B cell (primary cell): ENCODE data around the gene SPAG7. TPM values are rescaled to one million over a fixed set of nuclear protein-coding genes. Genes with fewer than 3 reads are reported as not detected.

ENCODE experiments used
- ATAC-seq: fragments of 200-7000 bp; cut with Tn5 transposase; one replicate; pipeline ENCODE4 v1.10.0; 2021; ENCODE audit warnings: low read depth, mild to moderate bottlenecking, moderate number of reproducible peaks, moderate library complexity
- CTCF ChIA-PET: fragments of 350-600 bp; sonication (Branson Sonifier 250); formaldehyde crosslinking; loops from one replicate; lab custom pipeline; 2021; ENCODE audit warnings: antibody characterized with exemption, inconsistent platforms; lab: Charles Lee
- POLR2A ChIA-PET: fragments of 350-600 bp; sonication (Branson Sonifier 250); formaldehyde crosslinking; loops from one replicate; lab custom pipeline; 2021; ENCODE audit warnings: antibody characterized with exemption; lab: Charles Lee
- DNase-seq: peaks from one replicate; pipeline ENCODE4 v3.0.0; 2013
- H2AFZ ChIP-seq: 2 replicates; pipeline ENCODE4 v1.6.1; 2012; ENCODE audit warnings: mild to moderate bottlenecking, low read depth, low read length; ENCODE audit not compliant: insufficient read depth, poor library complexity, severe bottlenecking
- H3K27ac ChIP-seq, 2 donors: 1 replicate in 1 of 2; 2 replicates in 1 of 2; pipeline ENCODE4 v1.5.1; 2012 to 2013; ENCODE audit warnings: low read length in 2 of 2, mild to moderate bottlenecking in 2 of 2, moderate library complexity in 1 of 2
- H3K27me3 ChIP-seq, 4 experiments: fragments of 200-600 bp in 1 of 4; sonication (generic) in 1 of 4; replicated peaks in 1 of 4; 1 replicate in 2 of 4; 2 replicates in 2 of 4; pipeline versions ENCODE4 v1.6.1 to v1.7.0; 2013 to 2016; ENCODE audit warnings: low read length in 3 of 4, mild to moderate bottlenecking in 2 of 4, mixed read lengths in 1 of 4, moderate library complexity in 1 of 4; ENCODE audit not compliant: insufficient read depth in 4 of 4, control insufficient read depth in 3 of 4; ENCODE audit errors: control extremely low read depth in 1 of 4
- H3K36me3 ChIP-seq, 2 experiments: replicated peaks in 1 of 2; 1 replicate in 1 of 2; 2 replicates in 1 of 2; pipeline versions ENCODE4 v1.6.1 to v1.7.1; 2013; ENCODE audit warnings: low read length in 1 of 2; ENCODE audit not compliant: insufficient read depth in 2 of 2, control insufficient read depth in 1 of 2; ENCODE audit errors: control extremely low read depth in 1 of 2, extremely low read depth in 1 of 2
- H3K4me1 ChIP-seq, 2 donors: fragments of 200-600 bp in 1 of 2; sonication (generic) in 1 of 2; 1 replicate in 1 of 2; 2 replicates in 1 of 2; pipeline versions ENCODE4 v1.5.1 to v1.6.1; 2013 to 2017; ENCODE audit warnings: low read length in 2 of 2; ENCODE audit not compliant: control insufficient read depth in 2 of 2, insufficient read depth in 2 of 2
- H3K4me2 ChIP-seq: replicated peaks from 2 replicates; pipeline ENCODE3; 2012; ENCODE audit warnings: mild to moderate bottlenecking, low read depth, low read length; ENCODE audit not compliant: poor library complexity, severe bottlenecking
- H3K4me3 ChIP-seq, 5 experiments: fragments of 200-600 bp in 1 of 5; sonication (generic) in 1 of 5; 1 replicate in 3 of 5; 2 replicates in 2 of 5; pipeline versions ENCODE4 v1.5.1 to v1.7.0; 2011 to 2016; ENCODE audit warnings: low read length in 4 of 5, mild to moderate bottlenecking in 4 of 5, low read depth in 2 of 5, control low read depth in 1 of 5, moderate library complexity in 1 of 5; ENCODE audit not compliant: insufficient read depth in 1 of 5; ENCODE audit errors: control extremely low read depth in 1 of 5, extremely low read depth in 1 of 5
- H3K79me2 ChIP-seq: fragments of 200-600 bp; sonication (generic); one replicate; pipeline ENCODE4 v1.6.0; 2016; ENCODE audit warnings: low read length; ENCODE audit not compliant: control insufficient read depth, insufficient read depth
- H3K9ac ChIP-seq: fragments of 200-600 bp; sonication (generic); 2 replicates; pipeline ENCODE4 v1.6.1; 2017; ENCODE audit warnings: mild to moderate bottlenecking, low read length, moderate library complexity
- H3K9me3 ChIP-seq, 3 donors: one replicate each; pipeline versions ENCODE4 v1.6.1 to v1.7.1; 2013; ENCODE audit warnings: low read length in 2 of 3; ENCODE audit not compliant: control insufficient read depth in 2 of 3, insufficient read depth in 1 of 3; ENCODE audit errors: control extremely low read depth in 1 of 3
- H4K20me1 ChIP-seq: 2 replicates; pipeline ENCODE4 v1.6.0; 2012; ENCODE audit warnings: mild to moderate bottlenecking, low read length; ENCODE audit not compliant: insufficient read depth, control insufficient read depth, poor library complexity, severe bottlenecking
- H3K27ac Mint-ChIP-seq: one replicate; pipeline ENCODE4 v1.8.0; 2021; ENCODE audit warnings: mixed read lengths
- H3K27me3 Mint-ChIP-seq: one replicate; pipeline ENCODE4 v1.8.0; 2021; ENCODE audit warnings: mixed read lengths
- H3K4me1 Mint-ChIP-seq: one replicate; pipeline ENCODE4 v1.8.0; 2021; ENCODE audit warnings: mixed read lengths
- H3K4me3 Mint-ChIP-seq: one replicate; pipeline ENCODE4 v1.8.0; 2021; ENCODE audit warnings: mixed read lengths
- H3K9me3 Mint-ChIP-seq: one replicate; pipeline ENCODE4 v1.8.0; 2022; ENCODE audit warnings: mixed read lengths; ENCODE audit not compliant: insufficient read depth
- EZH2 ChIP-seq: IDR thresholded peaks from 2 replicates; pipeline ENCODE4 v1.6.1; 2012; ENCODE audit warnings: borderline replicate concordance, low read depth, mild to moderate bottlenecking, moderate library complexity, low read length; ENCODE audit not compliant: insufficient read depth, poor library complexity, severe bottlenecking
- WGBS: methylation state at CpG from one replicate; pipeline ENCODE4 v1.1.5; 2013; ENCODE audit warnings: missing lambda C conversion rate; ENCODE audit not compliant: insufficient coverage; 5-methylcytosine and 5-hydroxymethylcytosine counted together
- intact Hi-C: fragments of 100-400 bp; cut with micrococcal nuclease; formaldehyde crosslinking; loops from one replicate; pipeline ENCODE4 v1.10.0; 2022
- polyA plus RNA-seq: library from polyadenylated mRNA; depleted of rRNA; stranded (reverse); fragments of >200 nt; gene quantifications from 2 replicates; pipeline ENCODE4 v1.2.3, GENCODE V29; 2012
- total RNA-seq, 2 donors: library from RNA; stranded (reverse); fragments of 120-200 nt in 1 of 2; gene quantifications; 1 replicate in 1 of 2; 2 replicates in 1 of 2; pipeline versions ENCODE4 v1.2.3 to v1.2.4, GENCODE V29; 2013 to 2022
- TF ChIP-seq, protein P1 (sequence below): fragments of 200-600 bp; IDR thresholded peaks from one replicate; pipeline ENCODE4 v1.8.0; 2022; ENCODE audit warnings: antibody characterized with exemption, mild to moderate bottlenecking

Gene SPAG7
- total and polyA plus RNA-seq, 2 donors (not counting 1 experiment from before 2014, with no cell fraction given), result 43.4 to 52.5 TPM

DNA sequence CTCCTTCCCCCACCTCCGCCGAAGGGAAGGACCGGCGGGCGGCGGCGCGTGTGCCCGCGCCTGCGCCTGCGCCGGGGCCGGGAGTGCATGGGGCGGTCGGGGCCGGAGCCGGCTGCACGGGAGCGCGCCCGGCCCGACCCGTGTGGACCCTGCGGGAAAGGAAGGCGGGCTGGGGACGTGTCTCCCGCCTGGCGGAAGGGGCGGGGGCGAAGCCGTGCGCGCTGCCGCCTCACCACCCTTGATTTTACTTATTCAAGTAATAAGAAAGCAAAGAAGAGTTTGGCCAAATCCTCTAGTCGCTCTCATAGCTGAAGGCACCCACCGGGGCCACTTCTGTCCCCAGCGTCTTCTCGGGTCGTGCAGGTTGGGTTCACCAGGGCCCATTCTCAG, 18.7 kb downstream of the SPAG7 start:
- no peaks in the 10 kb centered on the region for H3K27me3 Mint-ChIP-seq
- CTCF ChIA-PET, result interaction anchor here (1.1 to 3.0 kb wide), 3 partner anchors 9 to 39 kb away, joined by 3 to 16 read pairs (median 8); partner anchors contain the start of genes RNF167, SLC25A11 and SPAG7
- TF ChIP-seq, protein P1, sequence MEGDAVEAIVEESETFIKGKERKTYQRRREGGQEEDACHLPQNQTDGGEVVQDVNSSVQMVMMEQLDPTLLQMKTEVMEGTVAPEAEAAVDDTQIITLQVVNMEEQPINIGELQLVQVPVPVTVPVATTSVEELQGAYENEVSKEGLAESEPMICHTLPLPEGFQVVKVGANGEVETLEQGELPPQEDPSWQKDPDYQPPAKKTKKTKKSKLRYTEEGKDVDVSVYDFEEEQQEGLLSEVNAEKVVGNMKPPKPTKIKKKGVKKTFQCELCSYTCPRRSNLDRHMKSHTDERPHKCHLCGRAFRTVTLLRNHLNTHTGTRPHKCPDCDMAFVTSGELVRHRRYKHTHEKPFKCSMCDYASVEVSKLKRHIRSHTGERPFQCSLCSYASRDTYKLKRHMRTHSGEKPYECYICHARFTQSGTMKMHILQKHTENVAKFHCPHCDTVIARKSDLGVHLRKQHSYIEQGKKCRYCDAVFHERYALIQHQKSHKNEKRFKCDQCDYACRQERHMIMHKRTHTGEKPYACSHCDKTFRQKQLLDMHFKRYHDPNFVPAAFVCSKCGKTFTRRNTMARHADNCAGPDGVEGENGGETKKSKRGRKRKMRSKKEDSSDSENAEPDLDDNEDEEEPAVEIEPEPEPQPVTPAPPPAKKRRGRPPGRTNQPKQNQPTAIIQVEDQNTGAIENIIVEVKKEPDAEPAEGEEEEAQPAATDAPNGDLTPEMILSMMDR, result no peak
- TF ChIP-seq EZH2, result no peak
- WGBS, result 0% methylated on average over 38 of the region's 40 CpGs
- no peaks in the 10 kb centered on the region for H3K9me3 Mint-ChIP-seq
- peak overlapping the region; percentile 98 for H3K4me2 ChIP-seq
- no peaks in the 10 kb centered on the region for H3K9me3 ChIP-seq
- peak overlapping the region; percentile 97 for H2AFZ ChIP-seq
- H3K4me1 Mint-ChIP-seq, result peaks cover 46% of the 10 kb centered on the region
- peak overlapping the region; percentile 73 to 93 for H3K27ac ChIP-seq
- POLR2A ChIA-PET, result interaction anchor here (0.5 to 4.9 kb wide), 11 partner anchors 9 to 985 kb away, joined by 3 to 81 read pairs (median 4); partner anchors contain the start of genes INCA1, KIF1C, RNF167 and SLC25A11
- H4K20me1 ChIP-seq, result peaks cover 42% of the 10 kb centered on the region
- intact Hi-C loops, result loop anchor here (1.0 to 10.0 kb wide), 11 partner anchors 9 to 987 kb away; partner anchors contain the start of genes ARRB2, ATP2A3, CAMTA2 and INCA1
- H3K9ac ChIP-seq, result peak overlapping the region; percentile 97
- peaks cover 37 to 45% of the 10 kb centered on the region in 2 donors for H3K4me1 ChIP-seq
- H3K27ac Mint-ChIP-seq, result peak overlapping the region; percentile 99
- H3K79me2 ChIP-seq, result peaks cover 45% of the 10 kb centered on the region
- ATAC-seq, result peak; percentile 50
- DNase-seq, result peak; percentile 90
- no peaks in the 10 kb centered on the region for H3K27me3 ChIP-seq
- H3K4me3 ChIP-seq, result peak overlapping the region; percentile 59 to 99 (median 96)
- peaks cover 0 to 28% of the 10 kb centered on the region in 2 experiments for H3K36me3 ChIP-seq
- H3K4me3 Mint-ChIP-seq, result peak overlapping the region; percentile 98
